Activated effector memory CD4-positive, alpha-beta T cell treated with anti-CD3 and anti-CD28 coated beads, Interleukin-2, amount 50 U/mL, for 16 hours (primary cell): ENCODE data around the gene MAL.
"Not testable (repeated sequence)": the region's sequence is repeated elsewhere in the genome, so short reads cannot be mapped to it uniquely, and the experiment has no call there.

Experiments used
- DNase-seq: peaks from one replicate; pipeline ENCODE4 v3.0.0-alpha.2; 2020

MAL gene

DNA sequence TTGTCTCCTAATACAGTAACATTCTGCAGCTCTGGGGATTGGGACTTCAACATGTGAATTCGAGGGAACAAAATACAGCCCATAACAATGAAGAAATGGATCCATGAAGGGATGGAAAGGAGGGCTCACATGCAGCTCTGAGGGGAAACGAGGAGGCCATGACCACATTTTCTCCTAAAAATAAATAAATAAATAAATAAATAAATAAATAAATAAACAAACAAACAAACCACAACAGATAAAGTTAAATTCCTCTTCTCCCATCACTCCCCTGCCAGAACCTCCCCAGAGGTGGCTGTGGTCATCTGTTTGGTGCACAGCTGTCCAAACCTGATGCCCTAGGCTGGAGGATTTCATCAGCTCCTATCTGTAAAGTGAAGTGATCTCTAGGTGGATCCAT, 42.7 kb downstream of the MAL start:
- no peak for DNase-seq

DNA sequence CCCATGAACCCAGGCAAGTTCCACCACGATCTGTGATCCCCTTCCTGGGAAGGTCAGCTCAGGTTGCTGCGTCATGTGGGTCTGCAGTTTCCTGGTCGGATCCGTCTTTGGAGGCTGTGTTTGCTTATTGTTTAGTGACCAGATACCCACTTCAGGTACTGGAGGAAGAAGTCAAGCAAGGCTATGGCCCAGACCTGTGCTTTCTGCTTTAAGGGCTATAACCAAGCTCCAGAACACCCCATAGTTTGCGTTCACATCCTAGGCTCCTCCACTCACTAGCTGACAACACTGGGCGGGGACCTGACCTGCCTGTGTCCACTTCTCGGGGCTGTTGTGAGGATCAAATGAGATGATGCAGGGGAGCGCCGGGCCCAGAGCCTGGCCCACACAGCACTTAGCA, 44.0 kb downstream of the MAL start:
- DNase-seq, result no peak

GRCh38 chr2:95071856-95072255, 46.3 kb downstream of the MAL start:
- DNase-seq, result no peak

DNA sequence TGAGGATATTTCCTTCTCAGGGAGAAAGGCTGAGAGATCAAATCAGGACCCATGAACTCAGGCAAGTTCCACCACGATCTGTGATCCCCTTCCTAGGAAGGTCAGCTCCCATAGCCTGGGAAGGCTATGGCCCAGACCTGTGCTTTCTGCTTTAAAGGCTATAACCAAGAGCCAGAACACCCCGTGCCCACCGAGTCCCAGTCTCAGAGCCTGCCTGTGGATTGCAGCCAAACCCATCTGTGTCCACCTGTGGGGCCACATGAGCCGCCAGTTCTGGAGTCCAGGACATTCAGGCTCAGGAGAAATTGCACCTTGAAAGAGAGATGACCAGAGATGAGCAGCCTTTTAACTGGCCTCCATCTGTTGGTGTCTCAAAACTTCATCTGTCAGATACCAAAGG, 46.9 kb downstream of the MAL start:
- DNase-seq, result peak; percentile 56

DNA sequence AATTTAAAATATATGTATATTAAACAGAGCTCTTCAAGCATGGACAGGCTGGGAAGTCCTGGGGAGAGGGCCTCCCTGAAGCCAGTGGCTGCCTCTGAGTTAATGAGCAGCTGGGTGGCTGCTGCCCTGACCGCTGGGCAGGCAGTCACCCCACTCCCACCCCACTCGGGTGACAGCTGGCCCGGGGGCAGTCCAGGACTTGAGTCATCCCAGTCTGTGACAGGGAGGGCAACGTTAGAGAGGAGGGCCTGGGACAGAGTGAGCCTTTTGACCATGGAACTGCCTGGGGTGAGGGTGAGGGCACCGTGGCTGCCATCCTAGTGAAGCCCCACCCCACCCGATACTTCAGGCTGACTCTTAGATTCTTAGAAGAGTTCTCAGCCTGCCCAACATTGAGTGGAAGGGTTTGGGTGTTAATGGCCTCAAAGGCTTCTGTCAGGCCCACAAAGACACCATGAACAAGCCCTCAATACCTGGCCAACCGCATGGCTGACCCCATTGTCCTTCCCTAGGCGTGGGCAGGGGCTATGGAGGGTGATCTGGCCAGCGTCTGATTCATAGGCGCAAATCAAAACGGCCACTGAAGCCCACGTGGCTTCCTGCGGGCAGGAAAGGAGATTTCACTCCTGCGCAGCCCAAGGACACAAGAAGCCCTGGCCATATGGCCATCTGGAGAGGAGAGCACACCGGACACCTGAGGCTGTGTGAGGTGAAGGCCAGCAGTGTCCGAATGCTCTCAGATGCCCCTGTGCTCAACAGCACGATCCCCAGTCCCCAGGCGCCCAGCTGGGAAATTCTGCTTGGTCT, 48.6 kb downstream of the MAL start:
- DNase-seq, result peak; percentile 60

GRCh38 chr2:95074663-95075439, 49.3 kb downstream of the MAL start:
- DNase-seq, result peak; percentile 83

GRCh38 chr2:95075440-95076132, 50.1 kb downstream of the MAL start:
- DNase-seq, result no peak

DNA sequence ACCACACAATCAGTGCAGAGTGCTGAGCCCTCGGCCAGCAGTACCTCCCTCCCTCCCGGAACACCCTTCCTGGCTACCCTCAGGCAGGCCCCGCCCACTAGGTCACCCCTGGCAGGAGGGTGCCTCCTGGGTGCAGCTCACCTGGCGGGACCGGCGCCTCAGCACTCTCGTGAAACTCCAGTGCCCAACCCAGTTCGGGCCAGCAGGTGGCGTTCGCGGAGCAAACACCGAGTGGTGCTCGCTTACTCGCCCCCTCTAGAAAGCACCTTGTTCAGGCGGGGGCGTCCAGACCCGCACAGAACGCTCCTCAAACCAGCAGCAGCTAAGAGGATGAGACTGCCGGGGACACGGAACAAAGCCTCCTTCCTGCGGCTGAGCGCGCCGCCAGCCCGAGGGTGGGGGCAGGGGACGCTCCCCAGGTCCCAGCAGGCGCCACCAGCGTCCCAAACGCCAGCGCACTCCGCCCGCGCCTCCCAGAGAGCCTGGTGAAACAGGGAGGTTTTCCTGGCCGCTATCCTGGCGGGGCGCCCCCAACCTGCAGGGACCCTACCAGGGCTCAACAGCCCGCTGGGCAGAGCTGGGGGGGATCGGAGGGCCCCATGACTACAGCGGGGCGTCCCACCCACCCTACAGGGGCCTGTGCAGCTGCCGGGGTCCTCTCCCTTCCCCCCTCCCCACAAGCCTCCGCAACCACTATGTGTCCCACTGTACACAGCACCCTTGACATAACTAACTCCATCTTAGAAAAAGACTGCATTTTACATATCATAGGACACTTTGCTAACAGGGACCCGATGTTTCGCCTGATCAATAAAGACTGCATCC, 51.4 kb downstream of the MAL start:
- peak; percentile 96 for DNase-seq

DNA sequence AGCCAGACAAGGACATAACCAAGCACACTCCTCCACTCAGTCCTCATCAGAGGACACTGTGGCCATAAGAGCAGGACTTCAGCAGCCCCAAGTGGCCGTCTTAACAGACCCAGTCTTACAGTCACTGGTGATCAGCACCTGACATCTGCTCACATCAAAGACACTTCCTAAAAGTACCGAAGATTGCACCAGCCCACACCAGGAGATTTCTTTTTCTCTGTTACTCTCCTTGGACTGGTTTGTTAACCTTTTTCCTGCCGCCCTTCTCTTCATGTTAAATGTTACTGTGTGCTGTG, 52.0 kb downstream of the MAL start:
- no peak for DNase-seq

GRCh38 chr2:95077861-95078603, 52.5 kb downstream of the MAL start:
- DNase-seq, result no peak

- no peak for DNase-seq
Observed at GRCh38 chr2:95079199-95079683, 53.7 kb downstream of the MAL start.

DNA sequence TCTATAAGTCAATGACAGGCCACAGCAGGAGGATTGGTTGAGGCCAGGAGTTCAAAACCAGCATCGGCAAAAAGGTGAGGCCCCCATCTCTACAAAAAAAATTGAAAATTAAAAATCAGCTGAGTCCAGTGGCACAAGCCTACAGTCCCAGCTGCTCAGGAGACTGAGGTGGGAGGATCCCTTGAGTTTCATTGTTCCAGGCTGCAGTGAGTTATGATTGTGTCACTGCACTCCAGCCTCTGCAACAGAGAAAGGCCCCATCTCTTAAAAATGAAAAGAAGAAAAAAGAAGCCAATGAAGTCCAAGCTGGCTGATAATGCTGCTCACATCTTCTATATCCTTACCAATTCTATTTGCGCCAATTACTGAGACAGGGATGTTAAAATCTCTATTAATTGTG, 57.0 kb downstream of the MAL start:
- DNase-seq, result no peak

- DNase-seq, result no peak
Observed at GRCh38 chr2:95086017-95086416, 60.5 kb downstream of the MAL start.

DNA sequence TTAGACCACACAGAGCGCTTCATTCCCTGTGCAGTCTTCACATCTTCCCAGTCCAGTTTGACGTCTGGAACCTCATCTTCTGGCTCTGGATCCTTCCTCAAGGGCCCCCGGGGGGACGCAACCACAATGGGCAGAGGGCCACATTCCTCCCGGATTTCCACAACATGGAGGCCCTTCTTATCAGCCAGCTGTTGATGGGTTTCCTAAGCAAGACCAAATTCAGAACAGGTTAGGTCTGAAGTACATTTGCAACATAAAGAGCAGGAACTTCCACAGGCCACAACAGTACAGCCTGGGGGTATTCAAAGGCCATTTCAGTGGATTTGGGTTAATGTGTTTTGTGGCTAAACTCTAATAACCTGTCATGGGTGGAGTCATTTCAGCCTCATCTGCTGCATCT, 61.9 kb downstream of the MAL start:
- DNase-seq, result no peak

- no peak for DNase-seq
Observed at GRCh38 chr2:95091885-95092555, 66.5 kb downstream of the MAL start.

DNA sequence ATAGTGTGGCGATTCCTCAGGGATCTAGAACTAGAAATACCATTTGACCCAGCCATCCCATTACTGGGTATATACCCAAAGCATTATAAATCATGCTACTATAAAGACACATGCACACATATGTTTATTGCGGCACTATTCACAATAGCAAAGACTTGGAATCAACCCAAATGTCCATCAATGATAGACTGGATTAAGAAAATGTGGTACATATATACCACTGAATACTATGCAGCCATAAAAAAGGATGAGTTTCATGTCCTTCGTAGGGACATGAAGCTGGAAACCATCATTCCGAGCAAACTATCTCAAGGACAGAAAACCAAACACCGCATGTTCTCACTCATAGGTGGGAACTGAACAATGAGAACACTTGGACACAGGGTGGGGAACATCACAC, 72.8 kb downstream of the MAL start:
- DNase-seq, result not testable (repeated sequence)

DNA sequence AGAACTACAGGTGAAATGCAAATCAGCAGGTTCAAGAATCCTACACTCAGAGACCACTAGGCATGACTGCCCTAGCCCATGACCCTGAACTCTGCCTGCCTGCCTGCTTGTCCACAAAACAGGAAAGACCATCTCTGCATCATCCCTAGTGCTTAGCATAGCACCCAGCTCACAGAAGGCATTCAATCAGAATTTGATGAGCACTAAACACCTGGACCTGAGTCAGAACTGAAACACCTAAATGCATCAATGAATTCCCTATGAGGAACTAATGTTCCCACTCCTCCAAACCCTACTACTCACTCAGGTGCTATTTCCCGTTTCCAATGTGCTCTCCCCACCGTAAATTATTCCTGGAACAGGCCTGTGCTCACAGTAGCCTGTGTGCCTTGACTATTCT, 74.4 kb downstream of the MAL start:
- no peak for DNase-seq
